Fibroblast of lung (primary cell): ENCODE measurements around the gene C19orf67. TPM values are rescaled to one million over a fixed set of nuclear protein-coding genes. Genes with fewer than 3 reads are reported as not detected.

Source experiments
- DNase-seq, 2 donors: peaks; one replicate each; pipeline versions ENCODE4 v3.0.0 to v3.0.0-alpha.2; 2010; ENCODE audit warnings: low read depth in 2 of 2
- H2AFZ ChIP-seq: 2 replicates; pipeline ENCODE4 v1.5.1; 2012; ENCODE audit warnings: low read length, control low read depth, inconsistent platforms
- H3K27ac ChIP-seq: 2 replicates; pipeline ENCODE4 v1.5.1; 2011; ENCODE audit warnings: low read length, control low read depth; ENCODE audit not compliant: insufficient read depth
- H3K27me3 ChIP-seq: 2 replicates; pipeline ENCODE4 v1.5.1; 2011; ENCODE audit warnings: mild to moderate bottlenecking, low read length; ENCODE audit not compliant: control insufficient read depth, insufficient read depth
- H3K36me3 ChIP-seq: 2 replicates; pipeline ENCODE4 v1.5.1; 2011; ENCODE audit warnings: low read length; ENCODE audit not compliant: control insufficient read depth, insufficient read depth
- H3K4me1 ChIP-seq: 2 replicates; pipeline ENCODE4 v1.5.1; 2011; ENCODE audit warnings: low read length; ENCODE audit not compliant: control insufficient read depth, insufficient read depth; ENCODE audit errors: extremely low read depth
- H3K4me2 ChIP-seq: 2 replicates; pipeline ENCODE4 v1.5.1; 2011; ENCODE audit warnings: low read length, control low read depth; ENCODE audit not compliant: insufficient read depth; ENCODE audit errors: extremely low read depth
- H3K4me3 ChIP-seq, 4 experiments: fragments of 200-600 bp in 1 of 4; sonication (generic) in 1 of 4; replicated peaks in 1 of 4; 2 replicates each; pipeline ENCODE4 v1.5.1; 2011 to 2016; ENCODE audit warnings: low read length in 4 of 4, low read depth in 3 of 4, mild to moderate bottlenecking in 3 of 4, control low read depth in 2 of 4, inconsistent platforms in 1 of 4, mixed read lengths in 1 of 4; ENCODE audit not compliant: insufficient read depth in 1 of 4; ENCODE audit errors: control extremely low read depth in 1 of 4
- H3K79me2 ChIP-seq: 2 replicates; pipeline ENCODE4 v1.5.1; 2012; ENCODE audit warnings: mild to moderate bottlenecking, low read length, inconsistent platforms; ENCODE audit not compliant: control insufficient read depth, insufficient read depth
- H3K9ac ChIP-seq: 2 replicates; pipeline ENCODE4 v1.5.1; 2011; ENCODE audit warnings: mild to moderate bottlenecking, low read length, control low read depth; ENCODE audit not compliant: insufficient read depth
- H3K9me3 ChIP-seq: 2 replicates; pipeline ENCODE4 v1.5.1; 2012; ENCODE audit warnings: low read depth, low read length; ENCODE audit not compliant: control insufficient read depth, insufficient read depth
- H4K20me1 ChIP-seq: 2 replicates; pipeline ENCODE4 v1.5.1; 2011; ENCODE audit warnings: low read length; ENCODE audit not compliant: control insufficient read depth, insufficient read depth; ENCODE audit errors: extremely low read depth
- EZH2 ChIP-seq: IDR thresholded peaks from 2 replicates; pipeline ENCODE4 v1.5.1; 2012; ENCODE audit warnings: low read length, control low read depth, mild to moderate bottlenecking; ENCODE audit errors: missing control alignments
- polyA plus RNA-seq, 2 donors: library from polyadenylated mRNA; depleted of rRNA in 1 of 2; stranded (reverse) in 1 of 2; unstranded in 1 of 2; fragments of >200 nt; gene quantifications; 2 replicates each; pipeline ENCODE4 v1.2.1, GENCODE V29; 2011 to 2012; ENCODE audit warnings: missing spikeins in 1 of 2
- total RNA-seq: library from RNA; depleted of rRNA; stranded (reverse); fragments of >200 nt; gene quantifications from 2 replicates; pipeline ENCODE4 v1.2.1, GENCODE V29; 2014
- TF ChIP-seq, protein P1 (sequence below), 2 donors: IDR thresholded peaks in 1 of 2; conservative IDR thresholded peaks in 1 of 2; 1 replicate in 1 of 2; 2 replicates in 1 of 2; pipeline ENCODE4 v1.5.1; 2011 to 2012; ENCODE audit warnings: low read length in 2 of 2, control low read depth in 1 of 2, inconsistent platforms in 1 of 2, low read depth in 1 of 2, mild to moderate bottlenecking in 1 of 2

The C19orf67 gene
- total and polyA plus RNA-seq, 2 donors (not counting 1 experiment from before 2014, with no cell fraction given) = not detected

DNA sequence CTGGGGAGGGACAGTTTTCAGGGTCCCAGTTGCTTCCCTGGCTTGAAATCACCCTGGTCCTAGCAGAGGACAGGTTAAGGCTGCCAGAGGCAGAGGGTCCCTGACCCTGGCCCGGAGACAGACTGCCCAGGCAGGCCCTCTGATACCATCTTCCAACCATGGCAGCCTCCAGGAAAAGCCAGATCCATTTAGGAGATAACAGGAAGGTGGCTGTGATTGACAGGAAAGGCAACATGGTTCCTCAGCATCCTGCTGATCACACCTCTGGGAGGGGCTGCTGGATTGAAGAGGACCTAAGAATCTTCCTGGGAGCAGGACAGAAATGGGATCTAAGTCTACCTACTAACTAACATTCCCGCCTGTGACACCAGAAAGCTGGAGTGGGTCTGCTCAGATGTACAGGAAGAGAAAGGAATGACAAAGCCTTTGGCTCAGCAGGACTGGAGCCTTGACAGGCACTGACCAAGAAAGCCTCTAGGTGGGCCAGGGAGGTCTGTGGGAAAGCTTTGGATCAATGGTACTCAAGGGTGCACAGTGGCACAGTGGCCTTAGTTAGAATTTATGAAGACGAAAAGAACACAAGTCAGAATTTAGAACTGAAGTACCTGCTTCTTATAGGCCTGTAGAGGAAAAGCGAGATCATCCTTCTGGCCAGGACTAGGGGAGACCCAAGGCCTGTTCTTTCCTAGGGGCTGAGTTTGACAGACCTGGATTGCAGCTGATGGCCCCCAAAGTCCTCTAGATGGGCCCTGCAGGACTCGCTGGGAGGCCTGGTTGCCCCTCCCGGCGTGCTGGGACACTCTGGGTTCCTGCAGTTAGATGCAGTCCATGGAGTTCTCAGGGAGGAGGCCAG lies 34.3 kb upstream of the C19orf67 start:
- H3K27ac ChIP-seq = peak overlapping the region; percentile 99
- H3K9ac ChIP-seq = no peak overlapping the region
- TF ChIP-seq, protein P1, sequence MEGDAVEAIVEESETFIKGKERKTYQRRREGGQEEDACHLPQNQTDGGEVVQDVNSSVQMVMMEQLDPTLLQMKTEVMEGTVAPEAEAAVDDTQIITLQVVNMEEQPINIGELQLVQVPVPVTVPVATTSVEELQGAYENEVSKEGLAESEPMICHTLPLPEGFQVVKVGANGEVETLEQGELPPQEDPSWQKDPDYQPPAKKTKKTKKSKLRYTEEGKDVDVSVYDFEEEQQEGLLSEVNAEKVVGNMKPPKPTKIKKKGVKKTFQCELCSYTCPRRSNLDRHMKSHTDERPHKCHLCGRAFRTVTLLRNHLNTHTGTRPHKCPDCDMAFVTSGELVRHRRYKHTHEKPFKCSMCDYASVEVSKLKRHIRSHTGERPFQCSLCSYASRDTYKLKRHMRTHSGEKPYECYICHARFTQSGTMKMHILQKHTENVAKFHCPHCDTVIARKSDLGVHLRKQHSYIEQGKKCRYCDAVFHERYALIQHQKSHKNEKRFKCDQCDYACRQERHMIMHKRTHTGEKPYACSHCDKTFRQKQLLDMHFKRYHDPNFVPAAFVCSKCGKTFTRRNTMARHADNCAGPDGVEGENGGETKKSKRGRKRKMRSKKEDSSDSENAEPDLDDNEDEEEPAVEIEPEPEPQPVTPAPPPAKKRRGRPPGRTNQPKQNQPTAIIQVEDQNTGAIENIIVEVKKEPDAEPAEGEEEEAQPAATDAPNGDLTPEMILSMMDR (conservative IDR thresholded peaks at IDR 0.05 in 1 of 2, IDR thresholded peaks at IDR 0.05 in 1 of 2; ENCODE audit: low read depth in 1 of 2, low read length in 2 of 2) = no peak
- TF ChIP-seq EZH2 = no peak
- H3K9me3 ChIP-seq = no peaks in the 10 kb centered on the region
- no peak overlapping the region for H3K4me2 ChIP-seq
- peaks cover 21% of the 10 kb centered on the region for H3K79me2 ChIP-seq
- no peak overlapping the region for H2AFZ ChIP-seq
- no peak for DNase-seq
- H3K4me1 ChIP-seq = peaks cover 12% of the 10 kb centered on the region
- H4K20me1 ChIP-seq = no peaks in the 10 kb centered on the region
- no peaks in the 10 kb centered on the region for H3K27me3 ChIP-seq
- H3K4me3 ChIP-seq = no peak overlapping the region
- no peaks in the 10 kb centered on the region for H3K36me3 ChIP-seq

GRCh38 chr19:14119146-14119545 lies 33.6 kb upstream of the C19orf67 start:
- peaks cover 12% of the 10 kb centered on the region for H3K4me1 ChIP-seq
- no peak for DNase-seq
- peak overlapping the region; percentile 82 for H3K9ac ChIP-seq
- no peaks in the 10 kb centered on the region for H3K9me3 ChIP-seq
- TF ChIP-seq EZH2 = no peak
- TF ChIP-seq, protein P1 (conservative IDR thresholded peaks at IDR 0.05 in 1 of 2, IDR thresholded peaks at IDR 0.05 in 1 of 2; ENCODE audit: low read depth in 1 of 2, low read length in 2 of 2) = no peak
- peak overlapping the region in 2 of 4 experiments; percentile 52 to 57 for H3K4me3 ChIP-seq
- H3K27ac ChIP-seq = peak overlapping the region; percentile 99
- no peaks in the 10 kb centered on the region for H3K36me3 ChIP-seq
- peak overlapping the region; percentile 91 for H3K4me2 ChIP-seq
- peaks cover 25% of the 10 kb centered on the region for H3K79me2 ChIP-seq
- H2AFZ ChIP-seq = peak overlapping the region; percentile 76
- H3K27me3 ChIP-seq = no peaks in the 10 kb centered on the region
- H4K20me1 ChIP-seq = no peaks in the 10 kb centered on the region

DNA sequence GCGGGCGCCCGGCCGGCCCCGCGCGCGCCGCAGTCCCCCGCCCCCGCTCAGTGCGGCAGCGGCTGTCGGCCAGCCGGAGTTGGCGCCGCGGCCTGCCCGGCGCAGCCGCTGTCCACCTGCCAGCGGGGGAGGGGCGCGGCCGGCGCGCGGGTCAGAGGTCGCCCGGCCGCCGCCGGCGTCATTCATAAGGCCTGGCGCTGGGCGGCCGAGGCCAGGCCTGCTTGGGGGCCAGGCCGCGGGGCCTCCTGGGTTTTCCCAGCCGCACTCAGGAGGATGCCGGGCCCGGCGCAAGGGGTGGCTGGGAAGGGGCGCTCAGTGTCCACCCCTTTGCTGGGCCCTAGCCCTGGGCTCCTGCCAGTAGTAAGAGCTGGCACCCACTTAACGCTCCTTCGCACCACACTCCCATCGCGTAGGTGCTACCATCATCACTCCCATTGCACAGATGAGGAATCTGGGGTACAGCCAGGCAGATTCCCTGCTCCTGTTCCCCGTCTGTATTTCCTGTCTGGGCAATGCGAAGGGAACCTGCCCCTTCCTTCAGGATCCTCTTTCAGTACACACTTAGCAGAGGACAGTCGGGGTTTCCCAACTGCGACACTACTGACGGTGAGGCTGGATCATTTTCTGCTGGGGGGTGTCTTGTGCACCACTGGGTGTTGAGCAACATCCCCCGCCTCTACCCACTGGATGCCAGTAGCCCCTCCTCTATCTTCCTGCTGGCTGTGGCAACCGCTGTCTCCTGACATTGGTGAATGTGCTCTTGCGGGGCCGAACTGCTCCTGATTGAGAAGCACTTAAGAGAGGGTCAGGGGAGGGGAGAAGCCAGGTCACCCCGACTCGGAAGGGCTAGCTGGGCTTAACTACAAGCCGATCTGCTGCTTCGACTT lies 32.8 kb upstream of the C19orf67 start:
- DNase-seq = peak; percentile 64 to 81
- Histone ChIP-seq H3K4me1 (peaks cover 18% of the 10 kb centered on the region), H3K4me3 (peak overlapping the region; percentile 26 to 57 (median 41)), H3K9ac (peak overlapping the region; percentile 82), H3K27me3 (no peaks in the 10 kb centered on the region), H3K27ac (peak overlapping the region; percentile 99), H3K36me3 (no peaks in the 10 kb centered on the region), H4K20me1 (no peaks in the 10 kb centered on the region), H3K79me2 (peaks cover 32% of the 10 kb centered on the region), H3K4me2 (peak overlapping the region; percentile 91), H2AFZ (peak overlapping the region; percentile 76), H3K9me3 (no peaks in the 10 kb centered on the region)
- TF ChIP-seq EZH2 = no peak
- TF ChIP-seq, protein P1 (conservative IDR thresholded peaks at IDR 0.05 in 1 of 2, IDR thresholded peaks at IDR 0.05 in 1 of 2; ENCODE audit: low read depth in 1 of 2, low read length in 2 of 2) = no peak
